ENCODE measurements around the gene HYDIN.
"Not testable (repeated sequence)": the region's sequence is repeated elsewhere in the genome, so short reads cannot be mapped to it uniquely, and the experiment has no call there.

DNA sequence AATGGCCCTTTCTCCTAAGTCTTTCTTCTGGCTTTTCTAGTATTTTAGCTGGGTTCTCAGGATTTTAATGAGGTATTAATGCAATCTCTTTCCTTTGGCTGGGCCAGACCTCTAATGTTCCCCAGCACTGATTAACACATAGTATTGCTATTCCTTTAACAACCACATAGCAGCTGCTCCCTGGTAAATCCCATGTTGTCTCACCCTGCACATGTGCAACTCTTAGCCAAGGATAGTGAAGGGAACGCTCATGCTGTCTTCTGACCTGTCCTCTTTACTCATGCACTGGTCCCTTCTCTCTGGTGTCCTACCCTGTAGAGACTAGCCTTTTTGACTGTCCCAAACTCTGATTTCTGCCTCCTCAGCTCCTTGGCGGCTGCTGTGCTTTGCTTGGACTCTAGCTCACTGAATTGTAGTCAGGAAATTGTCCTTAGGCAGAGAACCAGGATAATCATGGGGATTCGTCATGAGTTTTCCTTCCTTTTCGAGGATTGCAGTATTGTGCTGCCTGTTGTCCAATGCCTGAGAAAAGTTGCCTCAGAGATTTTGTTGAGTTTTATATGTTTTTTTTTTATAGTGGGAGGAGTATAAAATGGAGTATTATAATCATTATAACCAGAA lies 406.9 kb downstream of the HYDIN start:
- TF ChIP-seq, protein P1, sequence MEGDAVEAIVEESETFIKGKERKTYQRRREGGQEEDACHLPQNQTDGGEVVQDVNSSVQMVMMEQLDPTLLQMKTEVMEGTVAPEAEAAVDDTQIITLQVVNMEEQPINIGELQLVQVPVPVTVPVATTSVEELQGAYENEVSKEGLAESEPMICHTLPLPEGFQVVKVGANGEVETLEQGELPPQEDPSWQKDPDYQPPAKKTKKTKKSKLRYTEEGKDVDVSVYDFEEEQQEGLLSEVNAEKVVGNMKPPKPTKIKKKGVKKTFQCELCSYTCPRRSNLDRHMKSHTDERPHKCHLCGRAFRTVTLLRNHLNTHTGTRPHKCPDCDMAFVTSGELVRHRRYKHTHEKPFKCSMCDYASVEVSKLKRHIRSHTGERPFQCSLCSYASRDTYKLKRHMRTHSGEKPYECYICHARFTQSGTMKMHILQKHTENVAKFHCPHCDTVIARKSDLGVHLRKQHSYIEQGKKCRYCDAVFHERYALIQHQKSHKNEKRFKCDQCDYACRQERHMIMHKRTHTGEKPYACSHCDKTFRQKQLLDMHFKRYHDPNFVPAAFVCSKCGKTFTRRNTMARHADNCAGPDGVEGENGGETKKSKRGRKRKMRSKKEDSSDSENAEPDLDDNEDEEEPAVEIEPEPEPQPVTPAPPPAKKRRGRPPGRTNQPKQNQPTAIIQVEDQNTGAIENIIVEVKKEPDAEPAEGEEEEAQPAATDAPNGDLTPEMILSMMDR (IDR thresholded peaks at IDR 0.05), result not testable (repeated sequence)
- not testable (repeated sequence) for TF ChIP-seq POLR2A (IDR thresholded peaks at IDR 0.05)
